Stimulated activated CD4-positive, alpha-beta T cell treated with anti-CD3 and anti-CD28 coated beads, Interleukin-12 subunit alpha, Interleukin-12 subunit beta, amount 100 ng/mL, for 48 hours (primary cell): ENCODE data around the gene C11orf16.
"Not testable (repeated sequence)": the region's sequence is repeated elsewhere in the genome, so short reads cannot be mapped to it uniquely, and the experiment has no call there.

Source experiments
- DNase-seq, 3 donors: peaks; one replicate each; pipeline ENCODE4 v3.0.0-alpha.2; 2020; ENCODE audit warnings: low read depth in 2 of 3, low spot score in 1 of 3

The C11orf16 gene

GRCh38 chr11:8899119-8899753, 33.5 kb downstream of the C11orf16 start:
- DNase-seq, result no peak

- not testable (repeated sequence) for DNase-seq
These were observed 41.6 kb downstream of the C11orf16 start for GRCh38 chr11:8891185-8891584.

GRCh38 chr11:8886322-8886721, 46.4 kb downstream of the C11orf16 start:
- DNase-seq, result no peak

- DNase-seq, result not testable (repeated sequence)
These were observed 51.2 kb downstream of the C11orf16 start for GRCh38 chr11:8881585-8881984.

GRCh38 chr11:8878771-8879170, 54.0 kb downstream of the C11orf16 start:
- no peak for DNase-seq

- DNase-seq, result no peak
These were observed 58.9 kb downstream of the C11orf16 start for GRCh38 chr11:8873741-8874405.

GRCh38 chr11:8871962-8872361, 60.8 kb downstream of the C11orf16 start:
- DNase-seq, result no peak

GRCh38 chr11:8871171-8871775, 61.5 kb downstream of the C11orf16 start:
- DNase-seq, result no peak

GRCh38 chr11:8870411-8871170, 62.2 kb downstream of the C11orf16 start:
- peak in 1 of 3 donors; percentile 6 for DNase-seq
